Astrocyte of the hippocampus (primary cell): ENCODE results near the gene GATAD2A.

Source experiments
- DNase-seq: peaks from one replicate; pipeline ENCODE4 v3.0.0; 2011; ENCODE audit warnings: low read depth, low spot score

Gene GATAD2A

GRCh38 chr19:19487950-19488874, 82.7 kb downstream of the GATAD2A start:
- no peak for DNase-seq

GRCh38 chr19:19488875-19489690, 83.6 kb downstream of the GATAD2A start:
- DNase-seq = peak; percentile 93

- DNase-seq = no peak
These were observed 84.3 kb downstream of the GATAD2A start for GRCh38 chr19:19489804-19490204.

- DNase-seq = peak; percentile 91
These were observed 84.9 kb downstream of the GATAD2A start for GRCh38 chr19:19490214-19490968.

GRCh38 chr19:19491321-19492025, 86.0 kb downstream of the GATAD2A start:
- no peak for DNase-seq

DNA sequence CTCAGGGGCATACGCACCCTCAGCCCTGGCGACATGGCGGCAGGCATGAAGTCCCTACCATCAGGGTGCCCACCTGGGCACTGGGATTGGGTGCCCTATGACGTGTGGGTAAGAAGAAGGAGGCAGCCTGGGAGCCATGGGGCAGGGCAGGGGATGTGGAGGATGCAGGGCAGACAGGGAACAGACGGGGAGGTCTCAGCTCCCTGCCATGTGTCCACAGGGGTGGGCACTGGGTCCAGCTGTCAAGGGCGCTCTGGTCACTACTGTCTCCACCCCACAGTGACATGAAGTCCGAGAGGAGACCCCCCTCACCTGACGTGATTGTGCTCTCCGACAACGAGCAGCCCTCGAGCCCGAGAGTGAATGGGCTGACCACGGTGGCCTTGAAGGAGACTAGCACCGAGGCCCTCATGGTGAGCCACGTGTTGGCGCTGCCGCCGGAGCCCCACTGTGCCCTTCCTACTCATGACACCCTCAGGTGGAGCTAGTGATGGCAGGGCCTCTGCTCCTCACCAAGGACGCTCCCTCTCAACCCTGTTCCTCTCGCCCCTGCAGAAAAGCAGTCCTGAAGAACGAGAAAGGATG, 86.6 kb downstream of the GATAD2A start:
- no peak for DNase-seq

GRCh38 chr19:19493841-19494546, 88.5 kb downstream of the GATAD2A start:
- DNase-seq = no peak

DNA sequence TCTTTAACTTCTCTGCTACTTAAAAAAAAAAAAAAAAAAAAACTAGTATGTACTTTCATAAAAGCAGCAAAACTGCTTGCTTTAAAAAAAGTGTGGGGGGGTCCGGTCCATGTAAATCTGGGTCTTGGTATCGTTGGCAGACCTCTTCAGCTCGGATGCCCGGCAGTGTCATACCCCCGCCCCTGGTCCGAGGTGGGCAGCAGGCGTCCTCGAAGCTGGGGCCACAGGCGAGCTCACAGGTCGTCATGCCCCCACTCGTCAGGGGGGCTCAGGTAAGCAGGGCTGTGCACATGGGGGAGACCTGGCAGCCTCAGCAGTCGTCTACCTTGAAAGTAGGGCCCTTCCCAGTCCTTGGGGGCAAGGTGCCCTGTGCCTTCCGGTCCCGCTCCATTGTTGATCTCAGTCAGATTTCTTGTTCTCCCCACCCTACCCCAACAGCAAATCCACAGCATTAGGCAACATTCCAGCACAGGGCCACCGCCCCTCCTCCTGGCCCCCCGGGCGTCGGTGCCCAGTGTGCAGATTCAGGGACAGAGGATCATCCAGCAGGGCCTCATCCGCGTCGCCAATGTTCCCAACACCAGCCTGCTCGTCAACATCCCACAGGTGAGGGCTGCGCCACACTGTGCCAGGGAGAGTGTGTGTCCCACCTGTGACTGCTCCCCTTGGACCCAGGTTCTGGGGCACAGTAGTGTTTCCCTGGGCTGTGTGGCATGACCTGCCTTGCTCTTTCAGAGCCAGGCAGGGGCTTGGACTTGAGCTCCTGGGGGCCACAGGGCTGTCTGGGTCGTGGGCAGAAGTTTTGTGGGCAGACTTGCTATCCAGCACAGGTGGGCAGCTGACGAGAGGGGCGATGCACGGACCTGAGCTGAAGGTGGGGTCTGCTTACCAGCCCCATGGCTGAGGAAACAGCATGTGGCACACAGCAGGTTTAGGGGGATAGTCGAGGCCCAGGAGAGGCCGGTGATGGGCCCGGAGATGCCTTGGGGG, 90.4 kb downstream of the GATAD2A start:
- DNase-seq = no peak

DNA sequence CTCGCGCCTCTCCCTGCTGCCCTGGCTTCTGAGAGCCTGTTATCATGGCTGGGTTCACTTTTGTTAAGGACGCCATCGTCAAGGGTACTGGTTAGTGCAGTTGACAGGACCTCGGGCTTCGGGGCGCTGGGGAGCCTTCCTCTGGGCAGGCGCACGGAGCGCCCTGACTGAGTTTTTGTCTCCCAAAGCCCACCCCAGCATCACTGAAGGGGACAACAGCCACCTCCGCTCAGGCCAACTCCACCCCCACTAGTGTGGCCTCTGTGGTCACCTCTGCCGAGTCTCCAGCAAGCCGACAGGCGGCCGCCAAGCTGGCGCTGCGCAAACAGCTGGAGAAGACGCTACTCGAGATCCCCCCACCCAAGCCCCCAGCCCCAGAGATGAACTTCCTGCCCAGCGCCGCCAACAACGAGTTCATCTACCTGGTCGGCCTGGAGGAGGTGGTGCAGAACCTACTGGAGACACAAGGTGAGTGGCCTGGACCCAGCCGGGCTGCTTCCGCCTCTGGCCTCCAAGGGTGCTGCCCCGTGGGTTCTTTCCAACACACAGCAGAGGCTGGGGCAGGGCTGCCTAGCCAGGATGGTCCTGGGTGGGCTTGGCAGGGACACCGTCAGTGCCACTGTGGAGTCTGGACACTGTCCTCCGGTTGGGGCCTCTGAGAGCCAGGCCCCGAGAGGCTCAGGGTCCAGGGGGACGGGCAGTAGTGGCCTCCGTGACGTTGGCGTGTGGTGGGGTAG, 92.9 kb downstream of the GATAD2A start:
- no peak for DNase-seq

DNA sequence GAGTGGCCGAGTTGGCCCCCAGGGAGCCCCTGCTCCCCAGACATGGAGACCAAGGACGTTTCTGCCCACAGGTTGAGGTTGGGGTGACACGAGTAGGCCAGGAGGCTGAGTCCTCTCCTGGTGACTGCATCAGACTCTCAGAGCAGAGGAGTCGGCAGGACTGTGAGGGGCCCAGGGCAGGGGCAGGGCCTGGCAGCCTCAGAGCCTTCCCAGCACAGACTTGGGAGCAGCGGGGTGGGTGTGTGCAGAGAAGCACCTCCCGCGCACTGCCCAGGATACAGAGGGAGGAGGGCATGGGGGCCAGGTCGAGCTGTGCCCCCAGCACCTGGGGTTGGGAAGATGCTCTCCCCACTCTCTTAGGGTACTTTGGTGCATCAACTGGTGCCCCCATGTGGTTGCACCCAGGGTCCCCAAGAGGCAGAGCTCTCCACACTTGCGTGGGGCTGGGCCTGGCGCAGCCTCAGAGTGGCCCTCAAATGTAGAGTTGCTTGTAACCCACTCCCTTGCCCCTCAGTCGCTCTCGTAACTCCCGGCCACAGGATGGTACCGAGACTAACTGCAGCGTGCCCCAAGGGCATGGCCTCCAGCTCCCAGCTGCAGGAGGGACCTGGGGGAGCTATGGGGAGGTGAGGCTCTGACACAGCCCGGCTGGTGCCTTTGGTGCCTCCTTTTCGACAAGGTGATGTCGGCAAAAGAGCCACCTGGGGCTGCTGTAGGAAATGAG, 94.0 kb downstream of the GATAD2A start:
- no peak for DNase-seq

- DNase-seq = no peak
These were observed 95.6 kb downstream of the GATAD2A start for GRCh38 chr19:19500975-19501644.

- DNase-seq = no peak
These were observed 96.3 kb downstream of the GATAD2A start for GRCh38 chr19:19501798-19502197.

DNA sequence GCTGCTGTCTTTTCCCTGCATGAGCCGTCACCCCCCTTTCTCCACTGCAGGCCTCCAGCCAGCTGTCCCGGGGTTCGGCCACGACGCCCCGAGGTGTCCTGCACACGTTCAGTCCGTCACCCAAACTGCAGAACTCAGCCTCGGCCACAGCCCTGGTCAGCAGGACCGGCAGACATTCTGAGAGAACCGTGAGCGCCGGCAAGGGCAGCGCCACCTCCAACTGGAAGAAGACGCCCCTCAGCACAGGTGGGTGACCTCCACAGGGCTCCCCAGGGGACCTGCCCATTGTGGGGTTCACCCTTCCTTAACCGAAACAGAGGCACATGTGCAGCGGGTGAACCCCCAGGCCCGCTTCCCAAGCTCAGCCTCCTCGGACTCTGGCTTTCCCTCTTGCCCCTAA, 96.8 kb downstream of the GATAD2A start:
- DNase-seq = no peak

GRCh38 chr19:19502808-19503602, 97.5 kb downstream of the GATAD2A start:
- DNase-seq = no peak

GRCh38 chr19:19504754-19505668, 99.5 kb downstream of the GATAD2A start:
- no peak for DNase-seq
